Measurements from ENCODE around the gene ADGRD2. TPM values are rescaled to one million over a fixed set of nuclear protein-coding genes. Genes with fewer than 3 reads are reported as not detected.

ADGRD2 gene
- total and polyA plus RNA-seq, 2 of the 13 experiments (the other 11 are each of a cell fraction or from before 2014, with no cell fraction given), result not detected

GRCh38 chr9:124480621-124480981, 30.4 kb downstream of the ADGRD2 start (continued):
- TF ChIP-seq ZNF18 (CRISPR knock-in tag; IDR thresholded peaks at IDR 0.05; ENCODE audit: insufficient replicate concordance), result no peak
- TF ChIP-seq NFYB (CRISPR knock-in tag; IDR thresholded peaks at IDR 0.05), result no peak
- TF ChIP-seq ZNF644 (CRISPR knock-in tag; IDR thresholded peaks at IDR 0.05; ENCODE audit: low read depth), result no peak
- no peak for TF ChIP-seq NR2F1 (CRISPR knock-in tag; IDR thresholded peaks at IDR 0.05)
- TF ChIP-seq MEF2D (CRISPR knock-in tag; IDR thresholded peaks at IDR 0.05), result no peak
- no peak for TF ChIP-seq ZNF501 (CRISPR knock-in tag; IDR thresholded peaks at IDR 0.05)
- no peak for TF ChIP-seq CCAR2 (optimal IDR thresholded peaks at IDR 0.05; ENCODE audit: low read depth, low read length)
- TF ChIP-seq HNF4A (CRISPR knock-in tag; IDR thresholded peaks at IDR 0.05), result no peak
- TF ChIP-seq ZNF639 (CRISPR knock-in tag; conservative IDR thresholded peaks at IDR 0.05), result no peak
- TF ChIP-seq ZNF790 (CRISPR knock-in tag; IDR thresholded peaks at IDR 0.05; ENCODE audit: borderline replicate concordance), result no peak
- no peak for TF ChIP-seq ZNF253 (CRISPR knock-in tag; IDR thresholded peaks at IDR 0.05; ENCODE audit: borderline replicate concordance)
- TF ChIP-seq ZNF749 (CRISPR knock-in tag; IDR thresholded peaks at IDR 0.05; ENCODE audit: borderline replicate concordance), result no peak
- no peak for TF ChIP-seq KMT2A (CRISPR knock-in tag; IDR thresholded peaks at IDR 0.05)
- TF ChIP-seq SNAI1 (CRISPR knock-in tag; IDR thresholded peaks at IDR 0.05; ENCODE audit: borderline replicate concordance), result no peak
- no peak for TF ChIP-seq MIER2 (CRISPR knock-in tag; IDR thresholded peaks at IDR 0.05)
- no peak for TF ChIP-seq RBM22 (optimal IDR thresholded peaks at IDR 0.05; ENCODE audit: low read length)
- no peak for TF ChIP-seq NONO (IDR thresholded peaks at IDR 0.05)
- TF ChIP-seq NONO (CRISPR knock-in tag; conservative IDR thresholded peaks at IDR 0.05), result 0 out of 2 replicates have a peak, but pooled peaks have one; percentile 10
- TF ChIP-seq TMF1 (CRISPR knock-in tag; IDR thresholded peaks at IDR 0.05; ENCODE audit: low read depth), result no peak
- TF ChIP-seq ZNF761 (CRISPR knock-in tag; conservative IDR thresholded peaks at IDR 0.05), result no peak
- peak; percentile 79 for TF ChIP-seq CTCF (CRISPR knock-in tag; IDR thresholded peaks at IDR 0.05)
- TF ChIP-seq CENPBD1 (CRISPR knock-in tag; IDR thresholded peaks at IDR 0.05; ENCODE audit: borderline replicate concordance, low read depth), result no peak
- no peak for TF ChIP-seq DMAP1 (CRISPR knock-in tag; IDR thresholded peaks at IDR 0.05)
- TF ChIP-seq ZNF441 (CRISPR knock-in tag; IDR thresholded peaks at IDR 0.05; ENCODE audit: borderline replicate concordance), result no peak
- TF ChIP-seq GPN1 (CRISPR knock-in tag; IDR thresholded peaks at IDR 0.05; ENCODE audit: borderline replicate concordance), result no peak
- TF ChIP-seq KLF15 (CRISPR knock-in tag; IDR thresholded peaks at IDR 0.05; ENCODE audit: borderline replicate concordance), result no peak
- TF ChIP-seq HMG20A (CRISPR knock-in tag; IDR thresholded peaks at IDR 0.05; ENCODE audit: borderline replicate concordance), result no peak
- no peak for TF ChIP-seq GZF1 (CRISPR knock-in tag; IDR thresholded peaks at IDR 0.05)
- no peak for TF ChIP-seq HOXD1 (CRISPR knock-in tag; IDR thresholded peaks at IDR 0.05)
- TF ChIP-seq SMARCC2 (IDR thresholded peaks at IDR 0.05), result no peak

All from HepG2 (cell line).